WTC11 (cell line): Measurements from ENCODE around the gene ARCN1.

Experiments used
- ETV6 ChIP-seq: sonication (generic); formaldehyde crosslinking; IDR thresholded peaks from 2 replicates; pipeline ENCODE4 v1.8.1; 2022; ENCODE audit warnings: mild to moderate bottlenecking, missing genetic modification reagents
- FOXK1 ChIP-seq: sonication (generic); formaldehyde crosslinking; IDR thresholded peaks from 2 replicates; pipeline ENCODE4 v1.8.0; 2022; ENCODE audit warnings: mild to moderate bottlenecking, moderate library complexity, missing genetic modification reagents
- GRHL2 ChIP-seq: fragments of 250-450 bp; sonication (Bioruptor Pico); IDR thresholded peaks from 2 replicates; pipeline ENCODE4 v1.8.0; 2022; ENCODE audit warnings: mild to moderate bottlenecking, moderate library complexity; ENCODE audit not compliant: insufficient replicate concordance, severe bottlenecking
- NFE2L1 ChIP-seq: sonication (generic); formaldehyde crosslinking; IDR thresholded peaks from 2 replicates; pipeline ENCODE4 v1.8.1; 2023; ENCODE audit warnings: missing genetic modification reagents
- NFYB ChIP-seq: sonication (generic); formaldehyde crosslinking; conservative IDR thresholded peaks from 2 replicates; pipeline ENCODE4 v1.8.0; 2022; ENCODE audit warnings: low read depth, missing genetic modification reagents
- NR2C2 ChIP-seq: sonication (generic); formaldehyde crosslinking; IDR thresholded peaks from 2 replicates; pipeline ENCODE4 v1.8.0; 2022; ENCODE audit warnings: mild to moderate bottlenecking, missing genetic modification reagents
- SP1 ChIP-seq: sonication (generic); formaldehyde crosslinking; conservative IDR thresholded peaks from 2 replicates; pipeline ENCODE4 v1.8.1; 2022; ENCODE audit warnings: missing genetic modification reagents
- USF2 ChIP-seq: sonication (generic); formaldehyde crosslinking; IDR thresholded peaks from 2 replicates; pipeline ENCODE4 v1.8.1; 2023; ENCODE audit warnings: mild to moderate bottlenecking, missing genetic modification reagents, moderate library complexity
- ZNF121 ChIP-seq: sonication (generic); formaldehyde crosslinking; IDR thresholded peaks from 2 replicates; pipeline ENCODE4 v1.8.0; 2023; ENCODE audit warnings: missing genetic modification reagents
- TF ChIP-seq, protein P1 (sequence below): fragments of 200-600 bp; IDR thresholded peaks from 2 replicates; pipeline ENCODE4 v1.8.0; 2022; ENCODE audit warnings: antibody characterized with exemption
- TF ChIP-seq, protein P2 (sequence below): sonication (generic); formaldehyde crosslinking; IDR thresholded peaks from 2 replicates; pipeline ENCODE4 v1.8.0; 2023; ENCODE audit warnings: mild to moderate bottlenecking, missing genetic modification reagents

GRCh38 chr11:118640332-118641154 is 68.3 kb downstream of the ARCN1 start:
- TF ChIP-seq, protein P1, sequence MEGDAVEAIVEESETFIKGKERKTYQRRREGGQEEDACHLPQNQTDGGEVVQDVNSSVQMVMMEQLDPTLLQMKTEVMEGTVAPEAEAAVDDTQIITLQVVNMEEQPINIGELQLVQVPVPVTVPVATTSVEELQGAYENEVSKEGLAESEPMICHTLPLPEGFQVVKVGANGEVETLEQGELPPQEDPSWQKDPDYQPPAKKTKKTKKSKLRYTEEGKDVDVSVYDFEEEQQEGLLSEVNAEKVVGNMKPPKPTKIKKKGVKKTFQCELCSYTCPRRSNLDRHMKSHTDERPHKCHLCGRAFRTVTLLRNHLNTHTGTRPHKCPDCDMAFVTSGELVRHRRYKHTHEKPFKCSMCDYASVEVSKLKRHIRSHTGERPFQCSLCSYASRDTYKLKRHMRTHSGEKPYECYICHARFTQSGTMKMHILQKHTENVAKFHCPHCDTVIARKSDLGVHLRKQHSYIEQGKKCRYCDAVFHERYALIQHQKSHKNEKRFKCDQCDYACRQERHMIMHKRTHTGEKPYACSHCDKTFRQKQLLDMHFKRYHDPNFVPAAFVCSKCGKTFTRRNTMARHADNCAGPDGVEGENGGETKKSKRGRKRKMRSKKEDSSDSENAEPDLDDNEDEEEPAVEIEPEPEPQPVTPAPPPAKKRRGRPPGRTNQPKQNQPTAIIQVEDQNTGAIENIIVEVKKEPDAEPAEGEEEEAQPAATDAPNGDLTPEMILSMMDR, result no peak
- TF ChIP-seq GRHL2 (CRISPR knock-in tag) (no peak), ETV6 (CRISPR knock-in tag) (no peak), FOXK1 (no peak), ZNF121 (CRISPR knock-in tag) (no peak), SP1 (CRISPR knock-in tag) (no peak), USF2 (no peak), NFYB (CRISPR knock-in tag) (no peak), NR2C2 (CRISPR knock-in tag) (no peak), NFE2L1 (CRISPR knock-in tag) (no peak)
- TF ChIP-seq, protein P2, sequence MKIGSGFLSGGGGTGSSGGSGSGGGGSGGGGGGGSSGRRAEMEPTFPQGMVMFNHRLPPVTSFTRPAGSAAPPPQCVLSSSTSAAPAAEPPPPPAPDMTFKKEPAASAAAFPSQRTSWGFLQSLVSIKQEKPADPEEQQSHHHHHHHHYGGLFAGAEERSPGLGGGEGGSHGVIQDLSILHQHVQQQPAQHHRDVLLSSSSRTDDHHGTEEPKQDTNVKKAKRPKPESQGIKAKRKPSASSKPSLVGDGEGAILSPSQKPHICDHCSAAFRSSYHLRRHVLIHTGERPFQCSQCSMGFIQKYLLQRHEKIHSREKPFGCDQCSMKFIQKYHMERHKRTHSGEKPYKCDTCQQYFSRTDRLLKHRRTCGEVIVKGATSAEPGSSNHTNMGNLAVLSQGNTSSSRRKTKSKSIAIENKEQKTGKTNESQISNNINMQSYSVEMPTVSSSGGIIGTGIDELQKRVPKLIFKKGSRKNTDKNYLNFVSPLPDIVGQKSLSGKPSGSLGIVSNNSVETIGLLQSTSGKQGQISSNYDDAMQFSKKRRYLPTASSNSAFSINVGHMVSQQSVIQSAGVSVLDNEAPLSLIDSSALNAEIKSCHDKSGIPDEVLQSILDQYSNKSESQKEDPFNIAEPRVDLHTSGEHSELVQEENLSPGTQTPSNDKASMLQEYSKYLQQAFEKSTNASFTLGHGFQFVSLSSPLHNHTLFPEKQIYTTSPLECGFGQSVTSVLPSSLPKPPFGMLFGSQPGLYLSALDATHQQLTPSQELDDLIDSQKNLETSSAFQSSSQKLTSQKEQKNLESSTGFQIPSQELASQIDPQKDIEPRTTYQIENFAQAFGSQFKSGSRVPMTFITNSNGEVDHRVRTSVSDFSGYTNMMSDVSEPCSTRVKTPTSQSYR, result no peak
